ENCODE measurements around the gene ITPRIPL2. TPM values are rescaled to one million over a fixed set of nuclear protein-coding genes. Genes with fewer than 3 reads are reported as not detected.

The ITPRIPL2 gene
- total and polyA plus RNA-seq, 2 of the 13 experiments (the other 11 are each of a cell fraction or from before 2014, with no cell fraction given), result 5.9 to 12.6 TPM

GRCh38 chr16:19084139-19084538 is 29.6 kb upstream of the ITPRIPL2 start:
- TF ChIP-seq, protein P1, sequence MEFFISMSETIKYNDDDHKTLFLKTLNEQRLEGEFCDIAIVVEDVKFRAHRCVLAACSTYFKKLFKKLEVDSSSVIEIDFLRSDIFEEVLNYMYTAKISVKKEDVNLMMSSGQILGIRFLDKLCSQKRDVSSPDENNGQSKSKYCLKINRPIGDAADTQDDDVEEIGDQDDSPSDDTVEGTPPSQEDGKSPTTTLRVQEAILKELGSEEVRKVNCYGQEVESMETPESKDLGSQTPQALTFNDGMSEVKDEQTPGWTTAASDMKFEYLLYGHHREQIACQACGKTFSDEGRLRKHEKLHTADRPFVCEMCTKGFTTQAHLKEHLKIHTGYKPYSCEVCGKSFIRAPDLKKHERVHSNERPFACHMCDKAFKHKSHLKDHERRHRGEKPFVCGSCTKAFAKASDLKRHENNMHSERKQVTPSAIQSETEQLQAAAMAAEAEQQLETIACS (CRISPR knock-in tag; IDR thresholded peaks at IDR 0.05), result no peak
- TF ChIP-seq ZNF589 (CRISPR knock-in tag; conservative IDR thresholded peaks at IDR 0.05), result no peak
- TF ChIP-seq POLR2G (IDR thresholded peaks at IDR 0.05; ENCODE audit: low read depth, low read length), result peak; percentile 1; the same call in 1 of the 2 replicates
- TF ChIP-seq, protein P2, sequence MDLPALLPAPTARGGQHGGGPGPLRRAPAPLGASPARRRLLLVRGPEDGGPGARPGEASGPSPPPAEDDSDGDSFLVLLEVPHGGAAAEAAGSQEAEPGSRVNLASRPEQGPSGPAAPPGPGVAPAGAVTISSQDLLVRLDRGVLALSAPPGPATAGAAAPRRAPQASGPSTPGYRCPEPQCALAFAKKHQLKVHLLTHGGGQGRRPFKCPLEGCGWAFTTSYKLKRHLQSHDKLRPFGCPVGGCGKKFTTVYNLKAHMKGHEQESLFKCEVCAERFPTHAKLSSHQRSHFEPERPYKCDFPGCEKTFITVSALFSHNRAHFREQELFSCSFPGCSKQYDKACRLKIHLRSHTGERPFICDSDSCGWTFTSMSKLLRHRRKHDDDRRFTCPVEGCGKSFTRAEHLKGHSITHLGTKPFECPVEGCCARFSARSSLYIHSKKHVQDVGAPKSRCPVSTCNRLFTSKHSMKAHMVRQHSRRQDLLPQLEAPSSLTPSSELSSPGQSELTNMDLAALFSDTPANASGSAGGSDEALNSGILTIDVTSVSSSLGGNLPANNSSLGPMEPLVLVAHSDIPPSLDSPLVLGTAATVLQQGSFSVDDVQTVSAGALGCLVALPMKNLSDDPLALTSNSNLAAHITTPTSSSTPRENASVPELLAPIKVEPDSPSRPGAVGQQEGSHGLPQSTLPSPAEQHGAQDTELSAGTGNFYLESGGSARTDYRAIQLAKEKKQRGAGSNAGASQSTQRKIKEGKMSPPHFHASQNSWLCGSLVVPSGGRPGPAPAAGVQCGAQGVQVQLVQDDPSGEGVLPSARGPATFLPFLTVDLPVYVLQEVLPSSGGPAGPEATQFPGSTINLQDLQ (CRISPR knock-in tag; IDR thresholded peaks at IDR 0.05), result no peak
- TF ChIP-seq RBM22 (optimal IDR thresholded peaks at IDR 0.05; ENCODE audit: low read length), result peak; percentile 51
- no peak for TF ChIP-seq ZNF430 (CRISPR knock-in tag; IDR thresholded peaks at IDR 0.05)
- no peak overlapping the region for H3K27ac ChIP-seq (ENCODE audit: extremely low read length, insufficient read depth, low read length)
- peaks cover 15% of the 10 kb centered on the region for H3K4me1 ChIP-seq (ENCODE audit: insufficient read depth, low read length)
- BruUV-seq (replicated peaks), result no TSS peak
- no peak overlapping the region for H2AFZ ChIP-seq (ENCODE audit: low read length)
- ATAC-seq, result no peak
- H3K36me3 ChIP-seq (replicated peaks in 1 of 2; ENCODE audit: control insufficient read depth in 1 of 2, insufficient read depth in 2 of 2, low read length in 2 of 2), result peaks cover 3 to 12% of the 10 kb centered on the region in 2 experiments; a peak in 3 of 5 replicates
- WGBS (ENCODE audit: low lambda C conversion rate), result 50% methylated on average over 3 of the region's 3 CpGs
- no peaks in the 10 kb centered on the region for H3K79me2 ChIP-seq (ENCODE audit: insufficient read depth, low read length)
- H3K27me3 ChIP-seq (ENCODE audit: control insufficient read depth in 1 of 2, insufficient read depth in 2 of 2, low read length in 2 of 2), result peaks cover 0 to 9% of the 10 kb centered on the region in 2 experiments; a peak in 2 of 5 replicates
- no peaks in the 10 kb centered on the region for H3K9me3 ChIP-seq (ENCODE audit: low read length)
- H3K4me3 ChIP-seq (replicated peaks in 1 of 3; ENCODE audit: insufficient read depth in 1 of 3, low read depth in 2 of 3, low read length in 3 of 3), result no peak overlapping the region
- CTCF ChIA-PET (ENCODE audit: low intra/inter-chr PET ratio, low total read pairs), result interaction anchor here (1.0 kb wide), 1 partner anchor 100 kb away, joined by 3 read pairs; the partner anchor contains the start of gene TMC7
- no peak for FAIRE-seq
- in situ Hi-C loops (cut with HindIII; ENCODE audit: extremely low pct_ligation_motif_present, low pct_unique_long_range_greater_than_20kb) (no loop called here), intact Hi-C loops (cut with micrococcal nuclease; ENCODE audit: unreplicated experiment) (no loop called here)
- no peak overlapping the region for H3K9ac ChIP-seq (ENCODE audit: insufficient read depth, low read depth, low read length)
- DNase-seq (ENCODE audit: low spot score), result no peak
- no peaks in the 10 kb centered on the region for H4K20me1 ChIP-seq (ENCODE audit: insufficient read depth, low read length)
- H3K4me2 ChIP-seq (ENCODE audit: low read depth, low read length), result no peak overlapping the region
- POLR2A ChIA-PET, result interaction anchor here (1.6 kb wide), 1 partner anchor 10 kb away, joined by 6 read pairs; no protein-coding TSS in a partner anchor

Data from HepG2 (cell line).